ENCODE data around the gene SGO2. TPM values are rescaled to one million over a fixed set of nuclear protein-coding genes. Genes with fewer than 3 reads are reported as not detected.

SGO2 gene
- total and polyA plus RNA-seq, 2 of the 13 experiments (the other 11 are each of a cell fraction or from before 2014, with no cell fraction given): 5.1 to 16.2 TPM

- TF ChIP-seq HNF1A (IDR thresholded peaks at IDR 0.05; ENCODE audit: low read depth) (no peak), HNF1A (CRISPR knock-in tag; IDR thresholded peaks at IDR 0.05; ENCODE audit: borderline replicate concordance) (no peak), ZNF615 (CRISPR knock-in tag; IDR thresholded peaks at IDR 0.05; ENCODE audit: borderline replicate concordance) (no peak), RARA (CRISPR knock-in tag; IDR thresholded peaks at IDR 0.05) (peak; percentile 90), ZNF3 (CRISPR knock-in tag; IDR thresholded peaks at IDR 0.05) (no peak), FOSL2 (CRISPR knock-in tag; IDR thresholded peaks at IDR 0.05) (peak; percentile 27; the same call in 1 of the 2 replicates), POLR2AphosphoS2 (IDR thresholded peaks at IDR 0.05; ENCODE audit: low read depth, low read length) (no peak), TEAD3 (CRISPR knock-in tag; optimal IDR thresholded peaks at IDR 0.05; ENCODE audit: borderline replicate concordance) (no peak), ZNF17 (CRISPR knock-in tag; IDR thresholded peaks at IDR 0.05) (no peak), ZNF547 (CRISPR knock-in tag; IDR thresholded peaks at IDR 0.05) (no peak), BCL6 (CRISPR knock-in tag; IDR thresholded peaks at IDR 0.05) (no peak), MAFG (CRISPR knock-in tag; IDR thresholded peaks at IDR 0.05) (no peak), ZNF275 (CRISPR knock-in tag; IDR thresholded peaks at IDR 0.05; ENCODE audit: borderline replicate concordance) (no peak), ZNF567 (CRISPR knock-in tag; IDR thresholded peaks at IDR 0.05; ENCODE audit: borderline replicate concordance) (no peak), RBFOX2 (IDR thresholded peaks at IDR 0.05; ENCODE audit: low read depth, low read length) (no peak), RXRB (CRISPR knock-in tag; IDR thresholded peaks at IDR 0.05; ENCODE audit: borderline replicate concordance) (no peak), ZNF264 (CRISPR knock-in tag; IDR thresholded peaks at IDR 0.05) (no peak), NCOA5 (CRISPR knock-in tag; IDR thresholded peaks at IDR 0.05) (no peak), MAX (IDR thresholded peaks at IDR 0.05) (no peak), SIX1 (CRISPR knock-in tag; IDR thresholded peaks at IDR 0.05; ENCODE audit: borderline replicate concordance) (no peak), TCF7 (IDR thresholded peaks at IDR 0.05; ENCODE audit: low read depth) (0 out of 2 replicates have a peak, but pooled peaks have one; percentile 11), ZNF83 (CRISPR knock-in tag; IDR thresholded peaks at IDR 0.05; ENCODE audit: borderline replicate concordance) (no peak), NR2F1 (CRISPR knock-in tag; IDR thresholded peaks at IDR 0.05) (peak in 1 of 2 experiments; percentile 66; a peak in 1 of 4 replicates), EZH2 (conservative IDR thresholded peaks at IDR 0.05; ENCODE audit: low read depth, low read length) (no peak)
Observed at GRCh38 chr2:200479692-200480265, 46.2 kb upstream of the SGO2 start (continued).

All from HepG2 (cell line).